K562 (cell line): ENCODE data around the gene RNF40. TPM values are rescaled to one million over a fixed set of nuclear protein-coding genes. Genes with fewer than 3 reads are reported as not detected.

Source experiments
- ATAC-seq: fragments of 200-7000 bp; cut with Tn5 transposase; 3 replicates; pipeline ENCODE4 v1.9.1; 2020; ENCODE audit warnings: moderate library complexity
- BruUV-seq: library from RNA; stranded (reverse); fragments of 400-500 nt; replicated peaks from 2 replicates; lab custom pipeline; 2021; lab: Mats Ljungman, UMichigan
- CTCF ChIA-PET: fragments of 300-600 bp; formaldehyde crosslinking; extraction: SDS; loops from one replicate; lab custom pipeline; 2021; ENCODE audit warnings: low intra/inter-chr PET ratio; lab: Yijun Ruan, JAX
- POLR2A ChIA-PET: fragments of 300-600, 350-650 bp; sonication (Branson Sonifier 250); formaldehyde crosslinking; extraction: SDS; loops from one replicate; lab custom pipeline; 2021; ENCODE audit warnings: antibody characterized with exemption, inconsistent platforms; lab: Yijun Ruan, JAX
- DNase-seq, 4 experiments: peaks; one replicate each; pipeline versions ENCODE4 v3.0.0 to v3.0.0-alpha.2; 2011 to 2018; ENCODE audit warnings: low spot score in 3 of 4, mixed read lengths in 3 of 4; ENCODE audit errors: extremely low read depth in 1 of 4
- FAIRE-seq: peaks from 2 replicates; lab custom pipeline; 2011; peaks lifted over from hg19 to GRCh38; lab: Jason Lieb, UNC
- H2AFZ ChIP-seq: 2 replicates; pipeline ENCODE4 v1.6.0; 2011; ENCODE audit warnings: low read depth, low read length, control low read depth, inconsistent platforms
- H3K27ac ChIP-seq: fragments of 200-600 bp; 3 replicates; pipeline ENCODE4 v1.8.0; 2011; ENCODE audit warnings: low read depth, mild to moderate bottlenecking, control low read depth, inconsistent platforms, low read length, moderate library complexity, mixed read lengths; ENCODE audit errors: extremely low read depth
- H3K27me3 ChIP-seq, 2 experiments: fragments of 300-600 bp in 1 of 2; 2 replicates in 1 of 2; 3 replicates in 1 of 2; pipeline versions ENCODE4 v1.6.0 to v1.8.0; 2011; ENCODE audit warnings: inconsistent platforms in 2 of 2, low read length in 2 of 2, mild to moderate bottlenecking in 1 of 2, mixed read lengths in 1 of 2, moderate library complexity in 1 of 2; ENCODE audit not compliant: control insufficient read depth in 2 of 2, insufficient read depth in 2 of 2
- H3K36me3 ChIP-seq: fragments of 300-600 bp; 3 replicates; pipeline ENCODE4 v1.8.0; 2011; ENCODE audit warnings: mild to moderate bottlenecking, low read length, inconsistent platforms; ENCODE audit not compliant: control insufficient read depth, insufficient read depth
- H3K4me1 ChIP-seq, 2 experiments: fragments of 200-600 bp in 1 of 2; replicated peaks in 1 of 2; 2 replicates in 1 of 2; 3 replicates in 1 of 2; pipeline versions ENCODE4 v1.5.1 to v1.8.0; 2011; ENCODE audit warnings: inconsistent platforms in 2 of 2, low read length in 2 of 2, mild to moderate bottlenecking in 1 of 2, mixed read lengths in 1 of 2, moderate library complexity in 1 of 2; ENCODE audit not compliant: control insufficient read depth in 2 of 2, insufficient read depth in 2 of 2
- H3K4me2 ChIP-seq: 2 replicates; pipeline ENCODE4 v1.6.1; 2011; ENCODE audit warnings: low read length, control low read depth, inconsistent platforms, mixed read lengths; ENCODE audit not compliant: insufficient read depth
- H3K4me3 ChIP-seq: fragments of 200-600 bp; sonication (generic), shearing (Covaris generic); 2 replicates; pipeline ENCODE4 v1.5.1; 2016; ENCODE audit warnings: control low read depth, inconsistent platforms
- H3K79me2 ChIP-seq: fragments of 200-600 bp; 3 replicates; pipeline ENCODE4 v1.8.0; 2011; ENCODE audit warnings: low read length, inconsistent platforms; ENCODE audit not compliant: control insufficient read depth, insufficient read depth
- H3K9ac ChIP-seq, 2 experiments: 2 replicates each; pipeline versions ENCODE4 v1.6.0 to v1.6.1; 2011; ENCODE audit warnings: low read depth in 2 of 2, low read length in 2 of 2, control low read depth in 1 of 2, inconsistent platforms in 1 of 2, mild to moderate bottlenecking in 1 of 2, mixed read lengths in 1 of 2; ENCODE audit not compliant: insufficient read depth in 1 of 2
- H3K9me1 ChIP-seq: one replicate; pipeline ENCODE4 v1.6.0; 2011; ENCODE audit warnings: inconsistent platforms, mild to moderate bottlenecking, low read length, moderate library complexity; ENCODE audit not compliant: control insufficient read depth, insufficient read depth
- H3K9me3 ChIP-seq: replicated peaks from 2 replicates; pipeline ENCODE4 v1.5.1; 2011; ENCODE audit warnings: low read depth, low read length, inconsistent platforms; ENCODE audit not compliant: control insufficient read depth, insufficient read depth
- H4K20me1 ChIP-seq: replicated peaks from 2 replicates; pipeline ENCODE4 v1.6.1; 2011; ENCODE audit warnings: low read length, inconsistent platforms, mixed read lengths; ENCODE audit not compliant: control insufficient read depth, insufficient read depth
- KLF16 ChIP-seq: IDR thresholded peaks from 2 replicates; pipeline ENCODE4 v1.6.1; 2016; ENCODE audit warnings: antibody characterized with exemption
- MAFG ChIP-seq: fragments of 450-650 bp; conservative IDR thresholded peaks from 2 replicates; pipeline ENCODE4 v1.6.1; 2016; ENCODE audit warnings: missing genetic modification characterization, missing compliant biosample characterization
- RBM34 ChIP-seq: fragments of 200-400 bp; formaldehyde crosslinking; IDR thresholded peaks from 2 replicates; pipeline ENCODE4 v1.6.1; 2018; ENCODE audit warnings: low read length, borderline replicate concordance; ENCODE audit not compliant: insufficient read depth
- TBL1XR1 ChIP-seq, 2 experiments: IDR thresholded peaks; 2 replicates each; pipeline ENCODE4 v1.6.1; 2012; ENCODE audit warnings: improper control_type of control experiment in 2 of 2, low read length in 2 of 2, mild to moderate bottlenecking in 1 of 2
- ZNF347 ChIP-seq: fragments of 450-650 bp; formaldehyde crosslinking; IDR thresholded peaks from 2 replicates; pipeline ENCODE4 v1.4.0; 2020; ENCODE audit warnings: low read depth, mild to moderate bottlenecking, moderate library complexity
- WGBS: fragments of 100-300 bp; shearing (Covaris generic); methylation state at CpG from one replicate; pipeline ENCODE4 v1.1.6; 2016; ENCODE audit warnings: low coverage, mixed read lengths; ENCODE audit not compliant: insufficient coverage; ENCODE audit errors: missing lambda C conversion rate; 5-methylcytosine and 5-hydroxymethylcytosine counted together
- in situ Hi-C: fragments of 300-500 bp; cut with MboI; formaldehyde crosslinking; loops from 4 replicates; pipeline ENCODE4 v1.15.0; 2018; ENCODE audit warnings: inconsistent platforms, mixed read lengths
- intact Hi-C: fragments of 100-400 bp; cut with micrococcal nuclease; formaldehyde crosslinking; loops from 2 replicates; pipeline ENCODE4 v1.14.2; 2022
- polyA plus RNA-seq, 8 experiments: library from polyadenylated mRNA; depleted of rRNA in 4 of 8; stranded (reverse) in 5 of 8; unstranded in 3 of 8; fragments of >200 nt; fragmentation: Nextera tagmentation in 2 of 8; fragmentation: Illumina TruSeq in 1 of 8; extraction: Ambion mirVana in 2 of 8; extraction: Trizol in 1 of 8; gene quantifications; 2 replicates each; pipeline versions ENCODE4 v1.2.1 to v1.2.3, GENCODE V29; 2011 to 2014; ENCODE audit warnings: inconsistent platforms in 1 of 8, missing spikeins in 1 of 8
- total RNA-seq, 7 experiments: library from RNA; depleted of rRNA in 6 of 7; stranded (reverse); fragments of >200 nt in 6 of 7; fragmentation: Illumina TruSeq in 2 of 7; extraction: Trizol in 2 of 7; gene quantifications; 2 replicates each; pipeline versions ENCODE4 v1.2.1 to v1.2.3, GENCODE V29; 2011 to 2021; ENCODE audit warnings: low replicate concordance in 1 of 7
- TF ChIP-seq, protein P1 (sequence below): fragments of 450-650 bp; formaldehyde crosslinking; IDR thresholded peaks from 2 replicates; pipeline ENCODE4 v1.4.0; 2020; ENCODE audit warnings: mild to moderate bottlenecking

Gene RNF40
- total and polyA plus RNA-seq, 9 of the 15 experiments (the other 6 are each of a cell fraction or from before 2014, with no cell fraction given) = 6.2 to 129 (median 81.5) TPM

GRCh38 chr16:30784215-30784614 lies 22.1 kb downstream of the RNF40 start:
- Histone ChIP-seq H3K4me1 (peaks cover 14 to 38% of the 10 kb centered on the region in 2 experiments; a peak in 4 of 5 replicates), H3K9me1 (no peaks in the 10 kb centered on the region), H3K9me3 (no peaks in the 10 kb centered on the region), H4K20me1 (no peaks in the 10 kb centered on the region), H3K9ac (no peak overlapping the region), H3K27ac (no peak overlapping the region), H3K4me3 (no peak overlapping the region), H3K79me2 (peaks cover 28% of the 10 kb centered on the region), H3K4me2 (no peak overlapping the region), H2AFZ (no peak overlapping the region), H3K27me3 (no peaks in the 10 kb centered on the region), H3K36me3 (peaks cover 50% of the 10 kb centered on the region; the same call in 1 of the 3 replicates)
- ATAC-seq (no peak), DNase-seq (no peak)
- WGBS = 88% methylated on average over 7 of the region's 18 CpGs
- BruUV-seq = no TSS peak
- ChIA-PET CTCF (no interaction called here), POLR2A (interaction anchor here (0.6 to 2.0 kb wide), 3 partner anchors 21 to 268 kb away, joined by 3 to 9 read pairs (median 3); partner anchors contain the start of gene PHKG2)
- intact Hi-C loops (no loop called here), in situ Hi-C loops (no loop called here)
- TF ChIP-seq KLF16 (no peak), TBL1XR1 (IDR thresholded peaks at IDR 0.05; ENCODE audit: low read length in 2 of 2) (no peak), RBM34 (no peak), ZNF347 (CRISPR knock-in tag) (no peak), MAFG (tag) (no peak)
- TF ChIP-seq, protein P1, sequence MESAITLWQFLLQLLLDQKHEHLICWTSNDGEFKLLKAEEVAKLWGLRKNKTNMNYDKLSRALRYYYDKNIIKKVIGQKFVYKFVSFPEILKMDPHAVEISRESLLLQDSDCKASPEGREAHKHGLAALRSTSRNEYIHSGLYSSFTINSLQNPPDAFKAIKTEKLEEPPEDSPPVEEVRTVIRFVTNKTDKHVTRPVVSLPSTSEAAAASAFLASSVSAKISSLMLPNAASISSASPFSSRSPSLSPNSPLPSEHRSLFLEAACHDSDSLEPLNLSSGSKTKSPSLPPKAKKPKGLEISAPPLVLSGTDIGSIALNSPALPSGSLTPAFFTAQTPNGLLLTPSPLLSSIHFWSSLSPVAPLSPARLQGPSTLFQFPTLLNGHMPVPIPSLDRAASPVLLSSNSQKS (CRISPR knock-in tag) = no peak
- TF ChIP-seq, all 486 proteins: peak for 0
- FAIRE-seq = no peak
